Myocyte (in vitro differentiated cells): ENCODE results near the gene NIBAN1. TPM values are rescaled to one million over a fixed set of nuclear protein-coding genes. Genes with fewer than 3 reads are reported as not detected.
"Not testable (repeated sequence)": the region's sequence is repeated elsewhere in the genome, so short reads cannot be mapped to it uniquely, and the experiment has no call there.

Experiments
- DNase-seq: peaks from one replicate; pipeline ENCODE4 v3.0.0-alpha.2; 2012; ENCODE audit warnings: low read depth
- polyA plus RNA-seq: library from polyadenylated mRNA; unstranded; fragments of >200 nt; gene quantifications from one replicate; pipeline ENCODE4 v1.2.1, GENCODE V29; 2012; ENCODE audit warnings: missing spikeins
- total RNA-seq: library from RNA; depleted of rRNA; stranded (reverse); fragments of >200 nt; gene quantifications from 2 replicates; pipeline ENCODE4 v1.2.3, GENCODE V29; 2014

The NIBAN1 gene
- total RNA-seq = 0.10 and 0.40 TPM in 2 replicates
- polyA plus RNA-seq = 2.9 TPM

- peak; percentile 9 for DNase-seq
Measured at GRCh38 chr1:184974056-184974836, at the start of gene NIBAN1. NIBAN1 (minus strand) TSS chr1:184974508; CDS start chr1:184974356, 152 bp downstream.

DNA sequence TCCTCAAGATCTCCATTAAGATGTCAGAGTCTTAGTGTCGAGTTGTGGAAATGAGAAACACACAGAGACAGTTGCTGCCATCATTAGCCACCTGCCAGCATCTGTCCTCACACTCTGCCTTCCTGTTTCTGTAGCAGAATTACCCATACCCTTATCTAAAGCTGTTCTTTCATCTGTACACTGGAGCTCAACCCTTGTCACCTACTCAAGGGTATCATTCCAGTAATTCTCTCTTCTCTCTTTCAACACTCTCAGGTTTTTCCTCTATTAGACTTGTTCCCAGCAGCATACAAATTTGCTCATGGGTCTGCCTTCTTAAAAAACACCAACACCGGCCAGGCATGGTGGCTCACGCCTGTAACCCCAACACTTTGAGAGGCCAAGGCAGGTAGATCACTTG is 43.7 kb upstream of the NIBAN1 start:
- DNase-seq = no peak

- DNase-seq = peak; percentile 28
Measured at GRCh38 chr1:185017338-185017737, 43.0 kb upstream of the NIBAN1 start.

- DNase-seq = no peak
Measured at GRCh38 chr1:185016880-185017279, 42.6 kb upstream of the NIBAN1 start.

- no peak for DNase-seq
Measured at GRCh38 chr1:185015631-185016030, 41.3 kb upstream of the NIBAN1 start.

DNA sequence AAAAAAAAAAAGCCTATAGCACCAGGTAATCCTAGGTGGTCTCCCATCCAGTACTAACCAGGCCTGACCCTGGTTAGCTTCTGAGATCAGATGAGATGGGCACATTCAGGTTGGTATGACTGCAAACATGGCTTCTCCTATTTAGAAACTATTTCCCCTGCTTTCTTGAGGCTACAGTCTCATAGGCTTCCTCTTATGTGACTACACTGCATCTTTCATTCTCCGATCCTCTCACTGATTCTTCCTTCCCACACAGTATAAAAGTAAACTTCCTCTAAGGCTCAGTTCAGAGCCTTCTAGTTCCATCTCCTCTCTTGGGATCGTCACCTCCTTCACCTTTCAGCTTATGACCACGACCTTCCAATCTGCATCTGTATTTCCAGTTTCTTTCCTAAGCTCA is 40.6 kb upstream of the NIBAN1 start:
- no peak for DNase-seq

GRCh38 chr1:185010361-185010760 is 36.1 kb upstream of the NIBAN1 start:
- DNase-seq = no peak

DNA sequence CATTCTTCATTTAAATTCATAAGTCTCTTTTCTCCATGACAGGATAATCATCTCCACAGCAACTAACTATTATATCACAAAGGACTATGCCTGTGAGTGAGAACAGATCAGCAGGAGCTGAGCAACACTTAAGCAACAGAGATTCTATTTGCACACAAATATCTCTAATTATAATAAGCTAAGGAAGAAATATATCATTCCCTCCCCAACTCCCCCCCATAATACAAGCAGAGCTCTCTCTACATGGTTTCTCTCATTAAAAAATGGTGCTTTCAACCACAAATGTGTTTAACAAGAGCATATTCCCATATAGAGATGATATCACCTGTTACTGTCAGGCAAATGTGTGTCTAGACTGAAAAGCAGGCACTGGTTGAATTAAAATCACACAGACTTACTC is 34.5 kb upstream of the NIBAN1 start:
- peak; percentile 14 for DNase-seq

- not testable (repeated sequence) for DNase-seq
Measured at GRCh38 chr1:185001312-185001880, 27.1 kb upstream of the NIBAN1 start.

DNA sequence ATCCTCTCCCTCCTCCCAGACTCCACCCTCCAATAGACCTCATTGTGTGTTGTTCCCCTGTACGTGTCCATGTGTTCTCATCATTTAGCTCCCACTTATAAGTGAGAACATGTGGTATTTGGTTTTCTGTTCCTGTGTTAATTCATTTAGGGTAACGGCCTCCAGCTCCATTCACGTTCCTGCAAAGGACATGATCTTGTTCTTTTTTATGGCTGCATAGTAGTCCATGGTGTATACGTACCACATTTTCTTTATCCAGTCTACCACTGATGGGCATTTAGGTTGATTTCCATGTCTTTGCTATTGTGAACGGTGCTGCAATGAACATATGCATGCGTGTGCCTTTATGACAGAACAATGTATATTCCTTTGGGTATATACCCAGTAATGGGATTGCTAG is 25.7 kb upstream of the NIBAN1 start:
- DNase-seq = not testable (repeated sequence)

DNA sequence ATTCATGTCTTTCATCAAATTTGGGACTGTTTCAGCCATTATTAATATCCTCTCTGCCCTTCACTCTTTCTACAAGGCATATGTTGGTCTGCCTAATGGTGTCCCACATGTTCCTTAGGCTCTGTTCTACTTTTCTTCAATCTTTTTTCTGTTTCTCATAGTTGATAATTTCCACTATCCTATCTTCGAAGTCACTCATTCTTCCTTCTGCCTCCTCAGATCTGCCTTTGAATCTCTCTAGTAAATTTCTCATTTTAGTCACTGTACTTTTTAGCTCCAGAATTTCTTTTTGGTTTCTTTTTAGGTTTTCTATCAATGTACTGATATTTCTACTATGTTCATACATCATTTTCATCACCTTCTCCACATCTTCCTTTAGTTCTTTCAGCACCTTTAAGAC is 20.0 kb upstream of the NIBAN1 start:
- no peak for DNase-seq

- DNase-seq = no peak
Measured at GRCh38 chr1:184992271-184992670, 18.0 kb upstream of the NIBAN1 start.

DNA sequence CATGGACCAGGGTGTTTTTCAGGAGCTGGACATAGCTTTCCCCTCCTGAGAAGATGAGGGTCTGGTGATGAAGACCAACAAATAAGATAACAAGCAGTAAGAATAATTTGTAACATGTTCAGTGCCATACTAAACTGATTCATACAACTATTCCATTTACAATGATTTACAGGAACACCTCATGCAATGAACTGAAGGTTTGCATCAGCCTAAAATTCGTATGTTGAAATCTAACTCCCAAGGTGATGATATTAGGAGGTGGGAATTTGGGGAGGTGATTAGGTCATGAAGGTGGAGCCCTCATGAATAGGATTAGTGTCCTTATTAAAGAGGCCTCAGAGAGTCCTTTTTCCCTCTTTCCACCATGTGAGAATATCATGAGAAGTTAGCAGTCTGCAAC is 15.9 kb upstream of the NIBAN1 start:
- no peak for DNase-seq

DNA sequence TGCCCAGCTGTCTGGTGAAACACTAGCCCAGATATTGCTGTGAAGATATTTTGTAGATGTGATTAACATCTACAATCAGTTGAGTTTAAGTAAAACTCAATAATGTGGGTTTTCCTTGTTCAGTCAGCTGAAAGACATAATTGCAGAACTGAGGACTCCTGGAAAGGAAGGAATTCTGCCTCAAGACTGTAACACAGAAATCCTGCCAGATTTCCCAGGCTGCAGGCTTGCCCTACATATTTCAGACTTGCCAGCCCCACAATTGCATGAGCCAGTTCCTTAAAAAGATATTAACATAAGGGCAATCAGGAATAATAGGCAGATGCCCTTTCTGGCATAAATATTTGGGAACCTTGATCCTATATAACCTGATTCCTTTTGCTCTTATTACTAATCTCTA is 14.2 kb upstream of the NIBAN1 start:
- no peak for DNase-seq

- no peak for DNase-seq
Measured at GRCh38 chr1:184987696-184988095, 13.4 kb upstream of the NIBAN1 start.

- peak; percentile 5 for DNase-seq
Measured at GRCh38 chr1:184986250-184986649, 11.9 kb upstream of the NIBAN1 start.

DNA sequence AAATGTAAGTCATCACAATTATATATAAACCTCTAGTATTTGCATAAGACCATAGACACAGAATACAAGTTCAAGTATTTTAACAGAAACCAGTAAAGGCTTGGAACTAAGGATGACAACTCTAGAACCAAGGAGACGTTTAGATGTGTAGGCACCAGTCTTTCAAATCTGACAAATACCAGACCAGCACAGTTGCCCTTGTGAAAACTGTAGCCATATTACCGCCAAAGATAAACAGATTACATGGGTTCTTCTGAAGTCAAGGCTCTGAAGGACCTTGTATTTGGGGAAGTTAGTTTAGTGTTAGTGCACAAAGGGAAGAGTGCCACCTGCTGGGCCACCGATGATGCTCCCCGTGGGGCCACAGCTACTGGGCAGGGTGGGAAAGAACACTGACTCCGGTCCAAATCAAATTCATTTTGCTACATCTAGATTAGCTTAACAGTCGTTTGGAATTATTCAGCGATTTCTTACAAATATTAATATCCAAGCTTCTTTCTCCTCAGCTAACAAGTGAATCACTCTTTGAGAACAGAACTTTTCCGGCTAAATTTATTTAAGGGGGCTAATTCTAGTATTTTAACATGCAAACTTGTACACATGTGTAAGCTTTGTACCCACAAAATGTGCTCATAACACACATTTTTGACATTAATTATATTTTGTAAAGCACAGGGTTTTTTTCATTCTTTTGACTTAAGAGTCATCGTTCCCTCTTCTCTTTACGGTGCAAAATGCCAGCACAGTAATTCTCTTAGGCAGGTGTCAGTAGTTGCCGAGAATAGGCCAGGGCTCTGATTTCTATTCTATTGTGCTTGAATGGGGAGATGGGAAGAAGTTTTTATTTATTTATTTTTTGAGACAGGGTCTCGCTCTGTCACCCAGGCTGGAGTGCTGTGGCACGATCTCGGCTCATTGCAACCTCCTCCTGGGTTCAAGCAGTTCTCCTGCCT is 8.0 kb upstream of the NIBAN1 start:
- DNase-seq = peak; percentile 68

- DNase-seq = no peak
Measured at GRCh38 chr1:184980726-184981125, 6.4 kb upstream of the NIBAN1 start.

- no peak for DNase-seq
Measured at GRCh38 chr1:184975208-184975870, 1.0 kb upstream of the NIBAN1 start.

DNA sequence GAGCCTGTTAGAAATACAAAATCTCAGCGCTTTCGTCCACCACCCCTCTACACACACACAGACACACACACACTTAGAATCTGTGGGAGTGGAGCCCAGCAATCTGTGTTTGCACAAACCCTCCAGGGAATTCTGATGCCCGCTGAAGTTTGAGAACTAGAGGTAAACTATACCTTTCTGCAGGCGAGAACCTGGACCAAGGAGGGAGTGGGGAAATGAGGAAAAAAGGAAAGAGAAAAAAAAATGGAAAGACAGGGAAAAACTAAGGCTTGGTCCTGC is 468 bp upstream of the NIBAN1 start:
- DNase-seq = no peak

DNA sequence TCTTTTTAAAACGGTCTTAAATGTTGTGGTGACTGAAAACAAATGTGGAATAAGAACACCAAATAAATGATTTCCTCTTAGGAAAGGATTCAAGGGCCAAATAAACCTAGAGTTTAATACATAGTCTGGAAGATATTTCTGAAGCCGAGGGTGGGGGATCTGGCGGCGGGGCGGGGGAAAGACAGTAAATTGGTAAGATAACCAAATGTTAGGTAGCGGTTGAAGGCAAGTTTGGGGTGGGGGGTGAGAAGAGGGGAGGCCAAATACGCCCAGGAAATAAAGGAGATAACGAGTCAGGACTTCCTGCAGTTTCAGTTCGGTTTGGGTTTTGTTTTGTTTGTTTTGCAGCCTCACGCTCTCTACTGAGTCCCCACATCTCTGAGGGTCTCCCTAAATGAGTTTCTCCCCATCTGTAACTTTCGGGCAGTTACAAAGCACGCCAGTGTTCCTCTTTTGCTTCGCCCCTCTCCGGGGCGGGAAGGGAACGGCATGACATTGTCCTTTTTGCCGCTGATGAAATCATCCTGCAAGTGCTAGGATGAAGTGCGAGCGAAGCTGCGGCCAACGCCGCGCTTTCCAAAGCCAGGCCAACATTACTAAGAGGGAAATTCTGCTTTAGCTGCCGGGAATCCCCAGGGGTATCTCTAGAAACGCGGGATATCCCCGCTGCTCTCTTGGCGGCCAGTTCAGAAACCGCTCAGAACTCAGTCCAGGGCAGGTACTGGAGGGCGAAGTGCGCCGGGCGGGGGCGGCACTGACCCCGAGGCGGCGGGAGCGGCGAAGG is 844 bp downstream of the NIBAN1 start:
- peak; percentile 26 for DNase-seq
